Vagina (tissue), 2 donors: ENCODE data around the gene OR5B21.

Experiments used
- CTCF ChIP-seq, 3 experiments: fragments of 450-650 bp in 2 of 3; fragments of 200-600 bp in 1 of 3; sonication (generic) in 1 of 3; IDR thresholded peaks; one replicate each; pipeline ENCODE4 v1.5.1; 2017 to 2019; ENCODE audit warnings: antibody characterized with exemption in 3 of 3, mild to moderate bottlenecking in 2 of 3, moderate library complexity in 2 of 3
- POLR2A ChIP-seq, 2 donors: fragments of 450-650 bp; IDR thresholded peaks; one replicate each; pipeline ENCODE4 v1.6.1; 2017; ENCODE audit warnings: antibody characterized with exemption in 2 of 2, mild to moderate bottlenecking in 2 of 2, moderate library complexity in 2 of 2

GRCh38 chr11:58508005-58508404 is at the start of gene OR5B21:
- TF ChIP-seq POLR2A (IDR thresholded peaks at IDR 0.05) (no peak), CTCF (IDR thresholded peaks at IDR 0.05) (no peak)
